ENCODE measurements around the gene DRP2.
"Not testable (repeated sequence)": the region's sequence is repeated elsewhere in the genome, so short reads cannot be mapped to it uniquely, and the experiment has no call there.

The DRP2 gene

DNA sequence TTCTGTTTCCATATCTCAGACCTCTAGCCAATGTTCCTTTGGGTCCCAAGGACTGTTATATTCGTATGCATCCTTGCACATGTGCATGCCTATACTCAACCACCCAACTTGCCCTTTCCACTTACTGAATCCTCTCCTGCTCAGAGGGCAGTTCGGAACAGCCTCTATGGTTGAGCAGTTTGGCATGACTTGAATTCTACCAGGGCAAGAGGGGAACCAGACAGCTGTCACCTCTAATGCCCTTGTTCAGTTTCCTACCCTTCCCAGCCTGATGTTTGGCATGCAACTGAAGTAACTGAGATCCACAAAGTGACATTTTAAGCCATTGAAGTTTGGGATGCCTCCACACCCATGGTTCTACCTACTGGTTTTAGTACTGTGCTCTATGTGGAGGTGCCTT lies 17.5 kb downstream of the DRP2 start:
- DNase-seq, result no peak

GRCh38 chrX:101241531-101241930 lies 21.9 kb downstream of the DRP2 start:
- DNase-seq, result no peak

DNA sequence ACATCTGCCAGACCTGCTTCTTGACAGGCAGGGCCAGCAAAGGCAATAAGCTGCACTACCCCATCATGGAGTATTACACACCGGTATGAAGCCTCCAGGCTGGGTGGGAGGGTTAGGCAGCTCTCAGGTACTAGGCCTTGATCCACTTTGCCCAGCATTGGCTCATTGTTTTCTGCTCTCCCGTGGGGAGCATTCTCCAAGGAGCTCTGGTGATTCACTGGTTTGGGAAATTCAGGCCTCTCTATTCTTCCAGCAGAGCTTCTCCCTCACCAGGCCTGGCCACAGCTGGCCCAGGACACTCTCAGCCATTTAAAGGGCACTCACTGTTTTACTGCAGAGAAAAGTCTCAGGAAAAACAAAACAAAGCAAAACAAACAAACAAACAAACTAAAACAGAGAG lies 33.0 kb downstream of the DRP2 start:
- no peak for DNase-seq

DNA sequence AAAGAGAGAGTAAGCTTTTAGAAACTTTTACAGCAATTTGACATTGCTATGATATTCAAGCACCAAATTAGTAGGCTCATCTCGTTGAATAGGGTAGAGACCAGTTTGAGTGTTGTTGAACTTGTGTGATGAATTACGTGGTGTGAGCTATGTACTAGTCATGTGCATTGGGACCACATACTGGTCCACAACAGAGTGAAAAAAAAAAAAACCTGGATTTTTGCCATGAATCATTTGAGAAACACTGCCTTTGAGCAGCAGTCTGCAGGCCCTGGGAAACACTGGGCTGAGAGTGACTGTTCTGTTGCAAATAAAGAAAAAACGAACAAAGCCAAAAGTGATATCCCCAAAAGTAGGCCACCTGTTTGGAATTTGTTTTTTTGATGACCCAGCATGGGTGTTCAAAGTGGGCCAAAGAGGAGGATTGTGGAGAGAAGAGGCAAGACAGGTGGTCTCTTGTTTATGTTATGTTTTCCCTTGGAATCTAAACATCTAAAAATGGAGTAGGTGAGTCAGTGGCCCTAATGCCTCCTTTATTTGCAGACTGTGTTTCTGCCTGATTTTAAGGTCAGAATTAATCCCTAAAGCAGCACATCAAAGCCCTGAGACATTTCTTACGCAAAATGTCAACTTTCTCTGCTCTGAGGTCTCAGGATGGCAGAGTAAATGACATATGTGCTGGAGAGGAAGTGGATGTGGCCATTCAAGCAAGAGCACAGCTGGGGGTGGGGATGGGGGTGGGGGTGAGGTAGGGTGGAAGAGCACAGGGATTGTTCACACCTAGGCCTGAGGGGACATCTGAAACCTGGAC lies 38.1 kb downstream of the DRP2 start:
- DNase-seq, result no peak

DNA sequence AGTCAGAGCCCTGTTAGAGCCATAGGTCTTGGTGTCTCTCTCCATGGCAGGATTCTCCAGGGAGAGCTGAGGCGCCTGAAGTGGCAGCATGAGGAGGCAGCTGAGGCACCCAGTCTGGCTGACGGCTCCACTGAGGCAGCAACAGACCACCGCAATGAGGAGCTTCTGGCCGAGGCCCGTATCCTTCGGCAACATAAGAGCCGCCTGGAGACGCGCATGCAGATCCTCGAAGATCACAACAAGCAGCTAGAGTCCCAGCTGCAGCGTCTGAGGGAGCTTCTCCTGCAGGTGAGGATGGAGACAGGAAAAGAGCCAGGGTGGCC lies 38.6 kb downstream of the DRP2 start:
- no peak for DNase-seq

GRCh38 chrX:101260435-101260834 lies 40.8 kb downstream of the DRP2 start:
- no peak for DNase-seq

- DNase-seq, result no peak
These were observed 43.0 kb downstream of the DRP2 start for GRCh38 chrX:101262590-101262989.

DNA sequence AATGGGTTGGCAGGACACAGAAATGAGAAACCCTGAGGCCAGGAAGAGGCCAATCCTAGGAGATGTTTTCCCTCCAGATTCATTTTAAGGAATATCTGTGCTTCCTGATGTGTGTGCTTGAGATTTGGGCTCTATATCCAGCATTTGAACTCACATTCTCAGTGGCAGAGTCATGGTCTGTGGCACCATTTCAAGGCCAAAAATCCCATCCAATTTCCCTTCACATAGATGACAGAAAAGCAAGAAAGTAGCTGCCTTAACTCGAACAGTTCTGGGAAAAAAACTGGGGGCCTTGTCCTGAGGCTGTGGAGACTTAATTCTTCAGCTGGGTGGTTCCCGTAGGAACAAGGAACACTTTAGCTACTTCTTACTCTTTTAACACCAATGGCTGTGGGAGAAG lies 44.2 kb downstream of the DRP2 start:
- no peak for DNase-seq

DNA sequence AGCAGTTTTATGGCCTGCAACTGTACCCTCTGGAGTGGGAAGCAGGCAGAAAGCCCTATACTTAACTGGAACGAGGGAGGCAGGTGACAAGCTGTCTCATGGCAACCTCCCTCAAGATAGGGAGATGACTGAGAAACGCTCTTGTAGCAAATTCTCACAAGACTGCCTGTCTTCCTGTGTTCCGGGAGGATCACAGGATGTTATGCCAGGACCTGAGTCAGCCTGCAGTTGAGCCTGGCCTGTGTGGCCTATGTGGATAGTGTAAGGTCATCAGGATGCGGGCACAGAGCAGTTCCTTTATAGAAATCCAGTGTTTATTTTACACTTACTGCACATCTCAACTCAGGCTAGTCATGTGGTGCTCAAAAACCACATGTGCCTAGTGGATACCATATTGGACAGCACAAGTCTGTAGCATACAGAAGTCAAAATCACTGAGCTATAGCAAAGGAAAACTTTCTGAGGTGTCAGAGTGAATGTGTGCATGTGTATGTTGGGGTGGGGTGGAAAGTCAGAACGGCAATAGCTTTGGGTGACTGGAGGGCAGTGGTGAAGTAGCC lies 46.4 kb downstream of the DRP2 start:
- DNase-seq, result no peak

DNA sequence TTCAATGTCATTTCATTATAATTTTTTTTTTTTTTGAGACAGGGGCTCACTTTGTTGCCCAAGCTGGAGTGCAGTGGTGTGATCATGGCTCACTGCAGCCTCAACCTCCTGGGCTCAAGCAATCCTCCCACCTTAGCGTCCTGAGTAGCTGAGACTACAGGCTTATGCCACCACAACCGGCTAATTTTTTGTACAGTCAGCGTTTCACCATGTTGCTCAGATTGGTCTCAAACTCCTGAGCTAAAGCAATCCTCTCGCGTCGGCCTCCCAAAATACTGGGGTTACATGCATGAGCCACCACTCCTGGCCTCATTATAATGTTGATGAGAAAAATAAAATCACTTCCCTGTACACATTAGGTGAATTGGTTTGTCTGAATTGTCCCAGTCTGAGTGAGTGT lies 54.6 kb downstream of the DRP2 start:
- no peak for DNase-seq

- no peak for DNase-seq
These were observed 56.7 kb downstream of the DRP2 start for GRCh38 chrX:101276238-101276637.

GRCh38 chrX:101287402-101287801 lies 67.8 kb downstream of the DRP2 start:
- DNase-seq, result peak; percentile 44 to 50

DNA sequence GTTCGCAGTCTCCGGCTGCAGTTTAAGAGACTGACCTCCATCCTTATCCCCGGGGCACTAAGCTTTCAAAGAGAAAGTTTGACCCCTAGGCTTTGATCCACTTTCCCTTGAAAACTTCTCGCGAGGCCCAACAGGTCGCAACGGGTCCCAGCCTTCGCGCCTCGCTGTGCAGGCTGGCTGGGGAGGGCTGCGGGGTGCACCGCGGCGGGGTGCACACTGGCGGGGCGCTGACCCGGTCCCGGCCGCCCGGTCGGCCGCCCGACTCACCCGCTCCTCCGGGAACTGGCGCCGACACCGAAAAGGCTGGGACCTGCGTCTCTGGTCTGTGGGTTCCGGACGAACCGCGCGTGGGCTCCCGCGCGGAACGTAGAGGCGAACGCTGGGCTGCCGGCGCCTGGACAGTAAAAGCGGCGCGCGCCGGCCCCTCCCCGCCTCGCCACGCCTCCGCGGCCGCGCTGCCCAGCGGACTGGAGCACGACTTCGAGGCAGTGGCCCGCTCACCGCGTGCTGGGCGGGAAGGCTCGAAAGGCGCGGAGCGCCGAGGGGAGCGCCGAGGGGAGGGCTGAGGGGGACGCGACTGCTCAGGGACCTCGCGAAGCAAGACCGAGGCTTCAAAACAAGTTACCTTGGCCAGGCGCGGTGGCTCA lies 71.5 kb downstream of the DRP2 start, which contains the start of gene TAF7L:
Gene TAF7L (minus strand): TSS at position 378 of the 647 bp plus-strand sequence. CDS start 3,791 bp downstream, outside the sequence.
- no peak for DNase-seq

DNA sequence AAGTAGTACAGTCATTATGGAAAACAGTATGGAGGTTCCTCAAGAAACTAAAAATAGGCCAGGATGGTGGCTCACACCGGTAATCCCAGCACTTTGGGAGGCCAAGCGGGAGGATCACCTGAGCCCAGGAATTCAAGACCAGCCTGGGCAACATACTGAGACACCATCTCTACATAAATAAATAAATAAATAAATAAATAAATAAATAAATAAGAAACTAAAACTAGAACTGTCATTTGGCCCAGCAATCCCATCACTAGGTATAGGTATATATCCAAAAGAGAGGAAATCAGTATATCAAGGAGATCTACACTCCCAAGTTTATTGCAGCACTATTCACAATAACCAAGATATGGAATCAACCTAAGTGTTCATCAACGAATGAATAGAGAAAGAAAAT lies 76.0 kb downstream of the DRP2 start:
- not testable (repeated sequence) for DNase-seq

DNA sequence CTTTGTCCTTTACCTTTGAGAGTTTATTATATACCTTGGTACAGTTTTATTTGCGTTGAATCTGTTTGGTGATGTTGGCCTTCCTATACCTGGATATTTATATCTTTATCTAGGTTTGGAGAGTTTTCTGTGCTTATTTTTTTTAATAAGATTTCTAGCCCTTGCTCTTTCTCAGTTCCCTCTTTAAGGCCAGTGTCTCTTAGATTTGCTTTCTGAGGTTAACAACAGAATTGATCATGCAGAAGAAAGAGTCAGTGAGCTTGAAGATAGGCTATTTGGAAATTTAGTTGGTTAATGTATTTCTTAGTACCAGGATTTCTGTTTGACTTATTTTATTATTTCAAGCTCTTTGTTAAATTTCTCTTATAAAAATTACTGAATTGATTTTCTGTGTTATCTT lies 84.2 kb downstream of the DRP2 start:
- DNase-seq, result no peak
